H9 (cell line): Measurements from ENCODE around the gene PLXNB1. TPM values are rescaled to one million over a fixed set of nuclear protein-coding genes. Genes with fewer than 3 reads are reported as not detected.

Experiments
- DNase-seq: peaks from one replicate; pipeline ENCODE4 v3.0.0-alpha.2; 2017
- H2AFZ ChIP-seq: one replicate; pipeline ENCODE4 v1.6.1; 2013; ENCODE audit warnings: mild to moderate bottlenecking, low read length, control low read depth, moderate library complexity
- H2AK5ac ChIP-seq: 2 replicates; pipeline ENCODE4 v1.6.1; 2013; ENCODE audit warnings: low read length, control low read depth, mixed read lengths; ENCODE audit not compliant: insufficient read length
- H2BK120ac ChIP-seq: one replicate; pipeline ENCODE4 v1.6.1; 2013; ENCODE audit warnings: low read depth, mild to moderate bottlenecking, low read length, control low read depth, inconsistent platforms; ENCODE audit not compliant: poor library complexity, severe bottlenecking
- H2BK12ac ChIP-seq: 2 replicates; pipeline ENCODE4 v1.6.1; 2013; ENCODE audit warnings: low read length, control low read depth, mixed read lengths, low read depth; ENCODE audit not compliant: insufficient read length
- H2BK15ac ChIP-seq: 2 replicates; pipeline ENCODE4 v1.6.1; 2013; ENCODE audit warnings: low read depth, low read length, control low read depth
- H2BK20ac ChIP-seq: one replicate; pipeline ENCODE4 v1.6.1; 2013; ENCODE audit warnings: low read depth, mild to moderate bottlenecking, low read length, control low read depth, inconsistent platforms; ENCODE audit not compliant: poor library complexity, severe bottlenecking
- H2BK5ac ChIP-seq: 2 replicates; pipeline ENCODE4 v1.6.1; 2013; ENCODE audit warnings: low read length, control low read depth, mixed read lengths; ENCODE audit not compliant: insufficient read length
- H3K14ac ChIP-seq: 2 replicates; pipeline ENCODE4 v1.6.1; 2013; ENCODE audit warnings: low read length, control low read depth; ENCODE audit not compliant: insufficient read depth
- H3K18ac ChIP-seq: 2 replicates; pipeline ENCODE4 v1.6.1; 2013; ENCODE audit warnings: low read depth, mild to moderate bottlenecking, mixed read lengths, low read length, control low read depth; ENCODE audit not compliant: insufficient read length
- H3K23ac ChIP-seq: 2 replicates; pipeline ENCODE4 v1.6.1; 2013; ENCODE audit warnings: low read length, control low read depth, mixed read lengths, low read depth; ENCODE audit not compliant: insufficient read length
- H3K23me2 ChIP-seq: 2 replicates; pipeline ENCODE4 v1.6.1; 2013; ENCODE audit warnings: low read depth, mild to moderate bottlenecking, mixed read lengths, low read length, control low read depth; ENCODE audit not compliant: insufficient read length, poor library complexity, severe bottlenecking
- H3K27ac ChIP-seq: 2 replicates; pipeline ENCODE4 v1.5.1; 2013; ENCODE audit warnings: low read length, control low read depth, mixed read lengths, low read depth; ENCODE audit not compliant: insufficient read length
- H3K27me3 ChIP-seq: 2 replicates; pipeline ENCODE4 v1.6.1; 2013; ENCODE audit warnings: low read length, control low read depth, inconsistent platforms; ENCODE audit not compliant: insufficient read depth
- H3K4ac ChIP-seq: 2 replicates; pipeline ENCODE4 v1.6.1; 2013; ENCODE audit warnings: low read depth, mild to moderate bottlenecking, control low read depth, inconsistent platforms, low read length, moderate library complexity
- H3K4me1 ChIP-seq: 2 replicates; pipeline ENCODE4 v1.6.1; 2013; ENCODE audit warnings: low read length, control low read depth, inconsistent platforms; ENCODE audit not compliant: insufficient read depth
- H3K4me2 ChIP-seq: 2 replicates; pipeline ENCODE4 v1.6.1; 2013; ENCODE audit warnings: low read length, control low read depth, mixed read lengths; ENCODE audit not compliant: insufficient read length, insufficient read depth
- H3K56ac ChIP-seq: 2 replicates; pipeline ENCODE4 v1.6.1; 2013; ENCODE audit warnings: low read depth, mild to moderate bottlenecking, mixed read lengths, low read length, control low read depth; ENCODE audit not compliant: insufficient read length
- H3K79me1 ChIP-seq: 2 replicates; pipeline ENCODE4 v1.6.1; 2013; ENCODE audit warnings: low read depth, mild to moderate bottlenecking, moderate library complexity, low read length, control low read depth, inconsistent platforms; ENCODE audit not compliant: insufficient read depth, poor library complexity, severe bottlenecking
- H3K79me2 ChIP-seq: 2 replicates; pipeline ENCODE4 v1.6.1; 2013; ENCODE audit warnings: low read length, control low read depth, inconsistent platforms; ENCODE audit not compliant: insufficient read depth
- H3K9ac ChIP-seq: 2 replicates; pipeline ENCODE4 v1.6.1; 2013; ENCODE audit warnings: low read length, control low read depth, mixed read lengths; ENCODE audit not compliant: insufficient read length; ENCODE audit errors: extremely low read depth
- H3K9me3 ChIP-seq: one replicate; pipeline ENCODE4 v1.6.1; 2013; ENCODE audit warnings: low read depth, low read length, inconsistent platforms; ENCODE audit not compliant: control insufficient read depth
- H3T11ph ChIP-seq: one replicate; pipeline ENCODE4 v1.6.1; 2013; ENCODE audit warnings: mild to moderate bottlenecking, low read length, control low read depth, inconsistent platforms
- H4K20me1 ChIP-seq: one replicate; pipeline ENCODE4 v1.6.1; 2013; ENCODE audit not compliant: control insufficient read depth, insufficient read length, insufficient read depth
- H4K5ac ChIP-seq: 2 replicates; pipeline ENCODE4 v1.6.1; 2013; ENCODE audit warnings: low read depth, mild to moderate bottlenecking, mixed read lengths, low read length, control low read depth; ENCODE audit not compliant: insufficient read length
- H4K8ac ChIP-seq: replicated peaks from 2 replicates; pipeline ENCODE4 v1.6.1; 2013; ENCODE audit warnings: low read length, control low read depth, mixed read lengths, low read depth; ENCODE audit not compliant: insufficient read length
- H4K91ac ChIP-seq: 2 replicates; pipeline ENCODE4 v1.6.1; 2013; ENCODE audit warnings: low read depth, mild to moderate bottlenecking, moderate library complexity, mixed read lengths, low read length, control low read depth; ENCODE audit not compliant: insufficient read length
- H3K27ac Mint-ChIP-seq, 3 experiments: 2 replicates in 2 of 3; 3 replicates in 1 of 3; pipeline ENCODE4 v1.8.0; 2020 to 2021; ENCODE audit warnings: mixed read lengths in 3 of 3, mild to moderate bottlenecking in 1 of 3, moderate library complexity in 1 of 3
- H3K27me3 Mint-ChIP-seq: 2 replicates; pipeline ENCODE4 v1.8.0; 2021; ENCODE audit warnings: low read depth, mild to moderate bottlenecking, moderate library complexity, mixed read lengths
- H3K36me3 Mint-ChIP-seq, 3 experiments: 2 replicates in 2 of 3; 3 replicates in 1 of 3; pipeline ENCODE4 v1.8.0; 2020 to 2021; ENCODE audit warnings: low read depth in 3 of 3, mixed read lengths in 3 of 3; ENCODE audit not compliant: insufficient read depth in 1 of 3
- H3K4me1 Mint-ChIP-seq, 2 experiments: 2 replicates each; pipeline ENCODE4 v1.8.0; 2020; ENCODE audit warnings: mixed read lengths in 2 of 2
- H3K4me3 Mint-ChIP-seq, 2 experiments: 2 replicates in 1 of 2; 3 replicates in 1 of 2; pipeline ENCODE4 v1.8.0; 2020 to 2021; ENCODE audit warnings: mild to moderate bottlenecking in 2 of 2, mixed read lengths in 2 of 2, moderate library complexity in 1 of 2
- H3K9me3 Mint-ChIP-seq, 2 experiments: 2 replicates in 1 of 2; 3 replicates in 1 of 2; pipeline ENCODE4 v1.8.0; 2020; ENCODE audit warnings: mild to moderate bottlenecking in 2 of 2, mixed read lengths in 2 of 2, moderate library complexity in 1 of 2
- CTCF ChIP-seq: fragments of 200-600 bp; sonication (generic); conservative IDR thresholded peaks from 3 replicates; pipeline ENCODE4 v1.8.0; 2021; ENCODE audit warnings: antibody characterized with exemption, mild to moderate bottlenecking
- WGBS: extraction: QIAGEN DNeasy Blood & Tissue Kit; methylation state at CpG from one replicate; pipeline ENCODE4 v1.1.7; 2013; ENCODE audit warnings: missing lambda C conversion rate, low lambda C conversion rate, mixed read lengths; ENCODE audit not compliant: insufficient read length; ENCODE audit errors: extremely low coverage; 5-methylcytosine and 5-hydroxymethylcytosine counted together
- total RNA-seq: library from RNA; stranded (reverse); gene quantifications from 2 replicates; pipeline ENCODE4 v1.2.1, GENCODE V29; 2021

The PLXNB1 gene
- total RNA-seq, 1 experiment from 2014 or later = 184 TPM

- H2BK12ac ChIP-seq = no peak overlapping the region
- H2BK15ac ChIP-seq = no peak overlapping the region
- H3K23ac ChIP-seq = no peak overlapping the region
- WGBS = no CpG with 5 or more reads among the region's 7 CpGs
- no peak overlapping the region for H3K4me2 ChIP-seq
- Mint-ChIP-seq H3K36me3 (peaks cover 6 to 58% (median 40%) of the 10 kb centered on the region in 3 experiments; a peak in 6 of 7 replicates), H3K9me3 (no peaks in the 10 kb centered on the region), H3K4me1 (peaks cover under 1 to 1% of the 10 kb centered on the region in 2 experiments; a peak in 2 of 4 replicates), H3K27me3 (no peaks in the 10 kb centered on the region), H3K27ac (no peak overlapping the region), H3K4me3 (no peak overlapping the region)
- H3K79me2 ChIP-seq = no peaks in the 10 kb centered on the region
- no peaks in the 10 kb centered on the region for H3K4me1 ChIP-seq
- no peak overlapping the region for H3K4ac ChIP-seq
- H3K27ac ChIP-seq = no peak overlapping the region
- H2BK5ac ChIP-seq = no peak overlapping the region
- no peak overlapping the region for H2BK20ac ChIP-seq
- H3K79me1 ChIP-seq = no peaks in the 10 kb centered on the region
- no peak for DNase-seq
- H3K27me3 ChIP-seq = no peaks in the 10 kb centered on the region
- no peak overlapping the region for H2BK120ac ChIP-seq
- no peaks in the 10 kb centered on the region for H3K23me2 ChIP-seq
- no peak overlapping the region for H3K56ac ChIP-seq
- TF ChIP-seq CTCF = no peak
- H4K8ac ChIP-seq = no peak overlapping the region
- no peak overlapping the region for H3K18ac ChIP-seq
- H4K91ac ChIP-seq = no peak overlapping the region
- no peak overlapping the region for H3K14ac ChIP-seq
- no peak overlapping the region for H4K5ac ChIP-seq
- H2AK5ac ChIP-seq = no peak overlapping the region
- H4K20me1 ChIP-seq = no peaks in the 10 kb centered on the region
- H3T11ph ChIP-seq = no peak overlapping the region
- H2AFZ ChIP-seq = no peak overlapping the region
- no peak overlapping the region for H3K9ac ChIP-seq
- no peaks in the 10 kb centered on the region for H3K9me3 ChIP-seq
These were observed 30.1 kb upstream of the PLXNB1 start for GRCh38 chr3:48459773-48460516.
